ENCODE results near the gene LRFN3.

DNA sequence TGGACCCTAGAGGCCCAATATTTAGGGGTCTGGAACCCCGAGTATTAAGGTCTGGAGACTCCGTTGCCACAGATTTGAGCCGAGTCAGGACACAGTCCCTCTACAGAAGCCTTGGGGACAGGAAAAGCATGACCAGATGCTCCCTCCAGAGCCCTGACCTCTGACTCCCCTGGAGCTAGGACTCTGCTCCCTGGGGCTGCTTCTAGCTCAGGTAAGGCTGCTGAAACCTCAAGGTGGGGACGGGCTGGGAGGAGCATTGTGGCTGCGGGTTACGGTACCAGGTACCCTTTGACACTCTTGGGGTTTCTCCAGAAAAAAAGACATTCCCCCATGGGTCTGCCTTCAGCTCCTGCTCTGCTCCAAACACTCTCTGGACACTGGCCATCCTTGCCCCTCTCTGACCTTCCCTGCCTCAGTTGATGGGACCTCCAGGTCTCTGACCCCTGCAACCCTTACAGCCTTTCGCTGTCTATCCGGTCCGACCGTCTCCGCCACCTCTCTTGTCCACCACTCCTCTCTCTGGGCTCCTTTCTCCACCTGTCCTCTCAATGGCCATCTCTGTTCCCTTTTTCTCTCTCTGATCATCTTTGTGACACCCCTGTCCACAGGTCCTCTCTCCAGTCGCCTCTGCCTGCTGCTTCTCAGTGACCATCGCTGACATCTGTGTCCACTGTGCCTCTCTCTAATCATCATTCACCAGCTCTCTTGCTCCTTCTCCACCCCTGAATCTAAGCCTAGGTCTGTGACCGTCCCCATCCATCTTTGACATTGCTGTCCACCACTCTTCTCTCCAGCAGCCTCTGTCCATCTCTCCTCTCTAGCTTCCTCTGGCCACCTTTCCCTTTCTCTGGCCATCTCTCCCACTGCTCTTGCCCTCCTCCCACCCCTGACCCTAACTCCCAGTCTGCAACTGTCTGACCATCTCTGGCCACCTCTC, 1.4 kb downstream of the LRFN3 start:
- TF ChIP-seq, protein P1, sequence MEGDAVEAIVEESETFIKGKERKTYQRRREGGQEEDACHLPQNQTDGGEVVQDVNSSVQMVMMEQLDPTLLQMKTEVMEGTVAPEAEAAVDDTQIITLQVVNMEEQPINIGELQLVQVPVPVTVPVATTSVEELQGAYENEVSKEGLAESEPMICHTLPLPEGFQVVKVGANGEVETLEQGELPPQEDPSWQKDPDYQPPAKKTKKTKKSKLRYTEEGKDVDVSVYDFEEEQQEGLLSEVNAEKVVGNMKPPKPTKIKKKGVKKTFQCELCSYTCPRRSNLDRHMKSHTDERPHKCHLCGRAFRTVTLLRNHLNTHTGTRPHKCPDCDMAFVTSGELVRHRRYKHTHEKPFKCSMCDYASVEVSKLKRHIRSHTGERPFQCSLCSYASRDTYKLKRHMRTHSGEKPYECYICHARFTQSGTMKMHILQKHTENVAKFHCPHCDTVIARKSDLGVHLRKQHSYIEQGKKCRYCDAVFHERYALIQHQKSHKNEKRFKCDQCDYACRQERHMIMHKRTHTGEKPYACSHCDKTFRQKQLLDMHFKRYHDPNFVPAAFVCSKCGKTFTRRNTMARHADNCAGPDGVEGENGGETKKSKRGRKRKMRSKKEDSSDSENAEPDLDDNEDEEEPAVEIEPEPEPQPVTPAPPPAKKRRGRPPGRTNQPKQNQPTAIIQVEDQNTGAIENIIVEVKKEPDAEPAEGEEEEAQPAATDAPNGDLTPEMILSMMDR (conservative IDR thresholded peaks at IDR 0.05 in 1 of 2, IDR thresholded peaks at IDR 0.05 in 1 of 2; ENCODE audit: low read depth in 1 of 2, low read length in 2 of 2) = no peak
- no peak for TF ChIP-seq EZH2 (IDR thresholded peaks at IDR 0.05; ENCODE audit: low read length, missing control alignments)

Data from fibroblast of lung (primary cell).